HL-60 (cell line): ENCODE results near the gene LRRTM4.

Experiments
- DNase-seq, 2 experiments: peaks; one replicate each; pipeline ENCODE4 v3.0.0-alpha.2; 2010 to 2020; ENCODE audit warnings: low read depth in 1 of 2, low spot score in 1 of 2
- H3K27ac ChIP-seq: fragments of 250-450 bp; sonication (Bioruptor Pico); replicated peaks from 2 replicates; pipeline ENCODE4 v1.5.1; 2020; ENCODE audit warnings: mild to moderate bottlenecking, moderate library complexity
- H3K27me3 ChIP-seq: fragments of 250-450 bp; sonication (Bioruptor Pico); 2 replicates; pipeline ENCODE4 v1.5.1; 2021; ENCODE audit warnings: mild to moderate bottlenecking, moderate library complexity; ENCODE audit not compliant: insufficient read depth, poor library complexity, severe bottlenecking
- H3K4me3 ChIP-seq: replicated peaks from 2 replicates; pipeline ENCODE4 v1.5.1; 2011; ENCODE audit warnings: mild to moderate bottlenecking, control low read depth, low read length; ENCODE audit not compliant: insufficient read depth
- CTCF ChIP-seq: IDR thresholded peaks from one replicate; pipeline ENCODE4 v1.5.1; 2011; ENCODE audit warnings: low read length, control low read depth, inconsistent platforms; ENCODE audit not compliant: insufficient read depth
- GABPA ChIP-seq: IDR thresholded peaks from 2 replicates; pipeline ENCODE4 v1.6.1; 2012; ENCODE audit warnings: low read depth
- POLR2AphosphoS5 ChIP-seq: IDR thresholded peaks from 2 replicates; pipeline ENCODE4 v1.6.1; 2012; ENCODE audit warnings: low read depth
- SPI1 ChIP-seq: IDR thresholded peaks from 2 replicates; pipeline ENCODE4 v1.6.1; 2012; ENCODE audit warnings: low read depth, mild to moderate bottlenecking, borderline replicate concordance
- TF ChIP-seq, protein P1 (sequence below): IDR thresholded peaks from 2 replicates; pipeline ENCODE4 v1.6.1; 2012; ENCODE audit warnings: low read depth; ENCODE audit not compliant: insufficient replicate concordance

LRRTM4 gene

GRCh38 chr2:77470096-77470495, 52.1 kb downstream of the LRRTM4 start:
- Histone ChIP-seq H3K27ac (no peak overlapping the region), H3K4me3 (no peak overlapping the region), H3K27me3 (no peaks in the 10 kb centered on the region)
- DNase-seq: no peak
- TF ChIP-seq SPI1 (no peak), POLR2AphosphoS5 (no peak)

DNA sequence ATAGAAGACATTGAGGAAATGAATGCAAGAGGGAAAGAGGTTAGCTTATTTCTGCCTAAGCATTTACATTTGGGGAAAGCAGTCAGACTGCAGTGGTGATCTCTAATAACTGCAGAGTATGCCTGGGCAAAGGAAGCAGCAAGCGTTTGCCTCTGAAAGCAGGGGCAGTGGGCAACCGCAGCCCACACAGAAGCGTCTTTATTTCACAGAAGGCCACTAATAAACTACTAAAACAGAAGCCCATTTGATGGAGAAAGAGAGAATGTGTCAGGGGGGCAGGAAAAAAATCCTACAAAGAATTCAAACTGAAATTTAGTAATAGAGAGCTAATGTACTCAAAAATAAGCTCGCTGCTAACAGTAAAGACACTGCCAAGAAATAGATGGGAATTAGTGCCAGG, 53.1 kb downstream of the LRRTM4 start:
- Histone ChIP-seq H3K4me3 (no peak overlapping the region), H3K27ac (no peak overlapping the region), H3K27me3 (no peaks in the 10 kb centered on the region)
- no peak for DNase-seq
- TF ChIP-seq SPI1: no peak
- no peak for TF ChIP-seq GABPA
- no peak for TF ChIP-seq POLR2AphosphoS5
- TF ChIP-seq, protein P1, sequence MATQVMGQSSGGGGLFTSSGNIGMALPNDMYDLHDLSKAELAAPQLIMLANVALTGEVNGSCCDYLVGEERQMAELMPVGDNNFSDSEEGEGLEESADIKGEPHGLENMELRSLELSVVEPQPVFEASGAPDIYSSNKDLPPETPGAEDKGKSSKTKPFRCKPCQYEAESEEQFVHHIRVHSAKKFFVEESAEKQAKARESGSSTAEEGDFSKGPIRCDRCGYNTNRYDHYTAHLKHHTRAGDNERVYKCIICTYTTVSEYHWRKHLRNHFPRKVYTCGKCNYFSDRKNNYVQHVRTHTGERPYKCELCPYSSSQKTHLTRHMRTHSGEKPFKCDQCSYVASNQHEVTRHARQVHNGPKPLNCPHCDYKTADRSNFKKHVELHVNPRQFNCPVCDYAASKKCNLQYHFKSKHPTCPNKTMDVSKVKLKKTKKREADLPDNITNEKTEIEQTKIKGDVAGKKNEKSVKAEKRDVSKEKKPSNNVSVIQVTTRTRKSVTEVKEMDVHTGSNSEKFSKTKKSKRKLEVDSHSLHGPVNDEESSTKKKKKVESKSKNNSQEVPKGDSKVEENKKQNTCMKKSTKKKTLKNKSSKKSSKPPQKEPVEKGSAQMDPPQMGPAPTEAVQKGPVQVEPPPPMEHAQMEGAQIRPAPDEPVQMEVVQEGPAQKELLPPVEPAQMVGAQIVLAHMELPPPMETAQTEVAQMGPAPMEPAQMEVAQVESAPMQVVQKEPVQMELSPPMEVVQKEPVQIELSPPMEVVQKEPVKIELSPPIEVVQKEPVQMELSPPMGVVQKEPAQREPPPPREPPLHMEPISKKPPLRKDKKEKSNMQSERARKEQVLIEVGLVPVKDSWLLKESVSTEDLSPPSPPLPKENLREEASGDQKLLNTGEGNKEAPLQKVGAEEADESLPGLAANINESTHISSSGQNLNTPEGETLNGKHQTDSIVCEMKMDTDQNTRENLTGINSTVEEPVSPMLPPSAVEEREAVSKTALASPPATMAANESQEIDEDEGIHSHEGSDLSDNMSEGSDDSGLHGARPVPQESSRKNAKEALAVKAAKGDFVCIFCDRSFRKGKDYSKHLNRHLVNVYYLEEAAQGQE: no peak
- no peak for TF ChIP-seq CTCF

DNA sequence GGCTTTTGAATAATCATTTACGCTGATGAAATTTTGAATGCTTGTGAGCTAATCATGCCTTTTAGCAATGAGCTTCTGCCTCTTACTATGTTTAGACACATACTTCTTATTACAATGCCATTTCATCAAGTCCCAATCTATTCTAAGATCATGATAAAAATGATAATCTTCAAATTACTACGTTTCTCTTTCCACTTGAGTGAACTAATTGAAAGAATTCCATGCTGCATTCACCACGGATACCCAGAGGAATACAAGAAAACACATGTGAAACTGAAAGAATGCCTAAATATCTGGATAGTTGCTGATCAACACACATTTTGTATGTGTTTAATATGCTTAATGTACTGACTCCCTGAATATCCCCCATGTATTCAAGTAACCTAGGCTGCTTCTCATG, 62.3 kb downstream of the LRRTM4 start:
- TF ChIP-seq GABPA (no peak), CTCF (no peak), SPI1 (no peak), POLR2AphosphoS5 (no peak)
- TF ChIP-seq, protein P1: no peak
- Histone ChIP-seq H3K4me3 (no peak overlapping the region), H3K27me3 (no peaks in the 10 kb centered on the region), H3K27ac (no peak overlapping the region)
- no peak for DNase-seq

GRCh38 chr2:77458216-77458615, 64.0 kb downstream of the LRRTM4 start:
- no peak overlapping the region for H3K4me3 ChIP-seq
- no peak overlapping the region for H3K27ac ChIP-seq
- DNase-seq: no peak
- TF ChIP-seq GABPA (no peak), SPI1 (no peak), CTCF (no peak), POLR2AphosphoS5 (no peak)
- TF ChIP-seq, protein P1: no peak
- no peaks in the 10 kb centered on the region for H3K27me3 ChIP-seq
